ENCODE measurements around the gene SDF4. TPM values are rescaled to one million over a fixed set of nuclear protein-coding genes. Genes with fewer than 3 reads are reported as not detected.

Gene SDF4
- total RNA-seq, 4 donors from 2014 or later, result 42.6 to 143 (median 87.8) TPM

- TF ChIP-seq, protein P1, sequence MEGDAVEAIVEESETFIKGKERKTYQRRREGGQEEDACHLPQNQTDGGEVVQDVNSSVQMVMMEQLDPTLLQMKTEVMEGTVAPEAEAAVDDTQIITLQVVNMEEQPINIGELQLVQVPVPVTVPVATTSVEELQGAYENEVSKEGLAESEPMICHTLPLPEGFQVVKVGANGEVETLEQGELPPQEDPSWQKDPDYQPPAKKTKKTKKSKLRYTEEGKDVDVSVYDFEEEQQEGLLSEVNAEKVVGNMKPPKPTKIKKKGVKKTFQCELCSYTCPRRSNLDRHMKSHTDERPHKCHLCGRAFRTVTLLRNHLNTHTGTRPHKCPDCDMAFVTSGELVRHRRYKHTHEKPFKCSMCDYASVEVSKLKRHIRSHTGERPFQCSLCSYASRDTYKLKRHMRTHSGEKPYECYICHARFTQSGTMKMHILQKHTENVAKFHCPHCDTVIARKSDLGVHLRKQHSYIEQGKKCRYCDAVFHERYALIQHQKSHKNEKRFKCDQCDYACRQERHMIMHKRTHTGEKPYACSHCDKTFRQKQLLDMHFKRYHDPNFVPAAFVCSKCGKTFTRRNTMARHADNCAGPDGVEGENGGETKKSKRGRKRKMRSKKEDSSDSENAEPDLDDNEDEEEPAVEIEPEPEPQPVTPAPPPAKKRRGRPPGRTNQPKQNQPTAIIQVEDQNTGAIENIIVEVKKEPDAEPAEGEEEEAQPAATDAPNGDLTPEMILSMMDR (IDR thresholded peaks at IDR 0.05; ENCODE audit: low read depth), result no peak
These were observed 27.7 kb upstream of the SDF4 start for GRCh38 chr1:1259540-1259939.

DNA sequence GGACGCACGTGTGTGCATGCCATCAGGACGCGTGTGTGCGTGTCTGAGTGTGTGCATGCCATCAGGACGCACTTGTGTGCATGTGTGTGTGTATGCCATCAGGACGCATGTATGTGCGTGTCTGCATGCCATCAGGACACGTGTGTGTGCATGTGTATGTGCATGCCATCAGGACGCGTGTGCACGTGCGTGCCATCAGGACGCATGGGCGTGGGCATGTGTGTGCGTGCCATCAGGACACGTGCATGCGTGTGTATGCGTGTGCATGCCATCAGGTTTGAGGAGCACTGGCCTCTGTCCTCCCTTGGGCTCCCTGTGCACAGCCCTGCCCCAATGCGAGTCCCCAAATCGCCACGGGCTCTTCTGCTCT is 27.3 kb upstream of the SDF4 start:
- TF ChIP-seq, protein P1 (IDR thresholded peaks at IDR 0.05; ENCODE audit: low read depth), result no peak

GRCh38 chr1:1256956-1257871 is 25.4 kb upstream of the SDF4 start:
- TF ChIP-seq, protein P1 (IDR thresholded peaks at IDR 0.05; ENCODE audit: low read depth), result no peak

DNA sequence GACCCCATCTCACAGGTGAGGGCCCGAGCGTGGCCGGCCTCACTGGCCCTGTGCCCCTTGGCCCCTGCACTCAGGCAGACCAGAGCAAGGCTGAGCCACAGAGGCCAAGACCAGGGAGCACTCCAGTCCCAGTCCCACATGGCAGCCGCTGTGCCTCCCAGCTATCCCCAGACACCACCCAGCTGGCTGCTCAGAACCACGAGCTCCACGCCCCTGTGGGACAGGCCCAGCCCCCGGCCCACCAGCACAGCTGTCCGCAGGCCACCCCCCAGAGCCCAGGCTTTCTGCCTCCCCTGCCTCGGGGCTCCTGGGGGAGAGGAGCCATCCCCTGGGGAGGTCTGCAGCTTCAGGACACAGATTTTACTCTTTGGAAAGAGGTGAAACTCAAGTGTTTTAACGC is 23.8 kb upstream of the SDF4 start:
- TF ChIP-seq, protein P1 (IDR thresholded peaks at IDR 0.05; ENCODE audit: low read depth), result no peak

DNA sequence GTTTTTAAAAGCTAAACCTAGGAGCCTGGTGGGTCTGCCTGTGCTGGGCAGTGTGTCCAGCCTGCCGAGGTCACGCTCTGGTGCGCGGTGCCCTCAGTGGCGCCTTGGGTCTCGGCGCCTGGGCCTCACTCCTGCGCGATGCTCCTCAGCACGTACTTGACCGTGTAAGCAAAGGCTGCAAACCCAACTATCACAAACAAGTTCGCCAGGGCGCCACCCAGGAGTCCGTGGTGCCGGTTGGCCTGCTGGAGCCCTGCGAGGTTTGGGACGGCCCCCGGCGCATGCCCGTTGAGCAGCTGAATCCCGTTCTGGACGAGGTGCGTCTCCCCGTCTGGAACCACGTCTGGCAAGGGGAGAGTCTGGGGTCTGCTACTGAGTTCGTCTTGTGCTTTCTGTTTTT is 23.3 kb upstream of the SDF4 start:
- TF ChIP-seq, protein P1 (IDR thresholded peaks at IDR 0.05; ENCODE audit: low read depth), result no peak

DNA sequence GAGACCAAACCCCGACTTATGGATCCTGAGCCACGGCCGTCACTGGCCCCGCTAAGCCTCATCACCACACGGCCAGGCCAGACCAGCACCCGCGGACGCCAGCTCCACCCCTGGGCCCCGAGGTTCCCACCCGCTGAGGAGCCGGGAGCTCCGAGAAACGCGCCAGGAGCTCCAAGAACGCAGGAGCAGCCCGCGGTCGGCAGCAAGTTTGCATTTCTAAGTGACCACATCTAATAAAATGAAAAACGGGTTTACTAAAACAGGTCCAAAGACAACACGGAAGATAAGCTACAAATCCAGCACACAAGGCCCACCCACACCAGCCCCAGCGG is 22.8 kb upstream of the SDF4 start:
- TF ChIP-seq, protein P1 (IDR thresholded peaks at IDR 0.05; ENCODE audit: low read depth), result no peak

- TF ChIP-seq, protein P1 (IDR thresholded peaks at IDR 0.05; ENCODE audit: low read depth), result no peak
These were observed 22.3 kb upstream of the SDF4 start for GRCh38 chr1:1253972-1254666.
